NCI-H345 treated with DMSO at 0.1 percent for 48 hours (cell line): Measurements from ENCODE around the gene CYB561A3.

Source experiments
- DNase-seq: peaks from one replicate; lab custom pipeline; 2025; ENCODE audit not compliant: unreplicated experiment; lab: John Stamatoyannopoulos, UW

CYB561A3 gene

DNA sequence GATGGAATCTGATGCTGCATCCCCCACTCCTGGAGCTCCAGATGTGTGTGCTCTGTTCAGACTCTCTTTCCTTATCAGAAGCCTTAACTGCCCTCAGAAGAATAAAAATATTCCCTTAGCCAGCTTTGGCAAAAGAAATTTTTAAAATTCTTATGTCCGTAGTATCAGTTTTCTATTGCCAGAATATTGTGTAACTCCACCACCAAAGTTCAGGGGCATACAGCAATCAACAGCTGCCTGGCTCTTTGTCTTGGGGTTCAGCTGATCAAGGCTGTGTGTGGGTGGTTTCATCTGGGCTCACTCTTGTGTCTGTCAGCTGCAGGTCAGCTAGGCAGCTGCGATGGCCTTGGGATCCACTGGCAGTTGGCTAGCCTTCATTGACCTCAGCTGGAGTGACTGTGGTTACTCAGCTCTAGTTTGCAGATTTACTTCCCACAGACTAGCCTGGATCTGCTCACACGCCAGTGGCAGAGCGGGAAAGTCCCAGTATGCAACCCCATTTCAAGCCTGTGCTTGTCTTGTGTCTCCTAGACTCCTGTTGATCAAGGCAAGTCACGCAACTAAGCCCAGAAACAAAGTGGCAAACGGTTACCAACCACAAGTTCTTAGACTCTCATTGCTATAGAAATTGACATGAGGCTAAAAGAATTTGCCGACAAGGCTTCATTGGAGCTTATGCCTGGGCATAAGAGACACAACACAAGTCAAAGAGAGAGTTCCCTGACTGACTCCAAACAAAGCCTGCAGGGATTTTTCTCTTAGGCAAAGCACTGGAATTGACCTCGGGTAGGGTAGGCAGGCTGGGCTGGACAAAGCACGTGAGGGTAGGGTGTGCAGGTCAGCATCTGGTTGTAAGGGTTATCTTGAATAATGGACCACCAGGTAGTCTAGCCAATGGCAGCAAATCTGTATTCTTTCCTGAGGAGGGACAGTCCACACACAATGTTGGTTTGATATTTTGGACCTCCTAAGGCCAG lies 8.0 kb upstream of the CYB561A3 start:
- DNase-seq: no peak

DNA sequence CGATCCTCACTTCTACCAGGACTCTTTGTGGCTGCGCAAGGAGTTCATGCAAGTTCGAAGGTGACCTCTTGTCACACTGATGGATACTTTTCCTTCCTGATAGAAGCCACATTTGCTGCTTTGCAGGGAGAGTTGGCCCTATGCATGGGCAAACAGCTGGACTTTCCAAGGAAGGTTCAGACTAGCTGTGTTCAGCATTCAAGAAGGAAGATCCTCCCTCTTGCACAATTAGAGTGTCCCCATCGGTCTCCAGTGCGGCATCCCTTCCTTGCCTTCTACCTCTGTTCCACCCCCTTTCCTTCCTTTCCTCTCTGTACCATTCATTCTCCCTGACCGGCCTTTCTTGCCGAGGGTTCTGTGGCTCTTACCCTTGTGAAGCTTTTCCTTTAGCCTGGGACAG lies 7.0 kb upstream of the CYB561A3 start:
- DNase-seq: no peak

DNA sequence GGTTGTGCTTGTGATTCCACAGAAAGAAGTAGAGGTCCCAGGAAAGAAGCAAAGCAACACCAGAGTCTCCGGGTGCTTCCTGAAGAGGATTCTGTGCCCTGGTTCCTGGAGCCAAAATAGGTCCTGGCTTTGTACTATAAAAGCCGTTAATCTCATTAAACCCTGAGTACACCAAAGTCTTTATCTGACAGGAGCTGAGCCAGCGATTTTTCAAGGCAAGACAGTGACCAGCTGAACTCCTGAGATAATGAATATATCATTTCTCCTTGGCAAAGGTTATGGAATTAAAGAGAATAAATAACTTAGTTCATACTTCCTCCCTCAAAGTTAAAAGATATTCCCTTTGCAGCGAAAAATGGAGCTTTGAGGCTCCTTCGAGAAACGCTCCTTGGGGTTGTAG lies 5.7 kb upstream of the CYB561A3 start:
- DNase-seq: no peak

DNA sequence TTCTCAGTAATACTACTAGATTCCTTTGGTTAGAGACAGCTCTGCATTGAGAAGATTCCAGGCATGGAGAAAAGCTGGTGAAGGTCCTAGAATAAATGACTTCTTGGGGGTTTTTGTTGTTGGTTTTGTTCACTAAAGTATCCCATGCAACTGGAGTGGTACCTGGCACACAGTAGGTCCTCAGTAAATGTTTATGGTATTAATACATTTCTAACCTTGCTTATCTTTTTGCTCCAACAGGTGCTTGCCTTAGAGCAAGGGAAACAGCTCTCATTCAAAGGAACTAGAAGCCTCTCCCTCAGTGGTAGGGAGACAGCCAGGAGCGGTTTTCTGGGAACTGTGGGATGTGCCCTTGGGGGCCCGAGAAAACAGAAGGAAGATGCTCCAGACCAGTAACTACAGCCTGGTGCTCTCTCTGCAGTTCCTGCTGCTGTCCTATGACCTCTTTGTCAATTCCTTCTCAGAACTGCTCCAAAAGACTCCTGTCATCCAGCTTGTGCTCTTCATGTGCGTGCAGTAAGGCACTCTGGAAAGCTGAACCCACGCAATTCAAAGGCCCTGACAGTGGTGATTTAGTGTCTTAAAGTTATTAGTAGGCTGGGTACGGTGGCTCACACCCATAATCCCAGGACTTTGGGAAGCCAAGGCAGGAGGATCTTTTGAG lies 2.5 kb upstream of the CYB561A3 start:
- no peak for DNase-seq

DNA sequence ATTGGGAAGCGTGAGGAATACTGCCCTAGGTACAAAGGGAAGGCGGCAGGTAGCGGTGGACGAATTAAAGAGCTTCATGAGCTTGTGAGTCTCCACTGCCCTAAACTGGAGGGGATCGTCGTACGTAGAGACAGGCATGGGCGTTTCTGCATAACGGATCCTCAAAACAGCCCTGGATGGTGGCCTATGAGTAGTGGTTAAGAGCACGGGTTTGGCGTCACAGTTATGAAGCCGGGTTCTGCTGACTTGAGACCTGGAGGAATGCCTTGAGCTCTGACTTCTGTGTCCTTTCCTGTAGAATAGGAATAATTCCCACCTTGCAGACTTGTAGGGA lies 827 bp upstream of the CYB561A3 start:
- no peak for DNase-seq

DNA sequence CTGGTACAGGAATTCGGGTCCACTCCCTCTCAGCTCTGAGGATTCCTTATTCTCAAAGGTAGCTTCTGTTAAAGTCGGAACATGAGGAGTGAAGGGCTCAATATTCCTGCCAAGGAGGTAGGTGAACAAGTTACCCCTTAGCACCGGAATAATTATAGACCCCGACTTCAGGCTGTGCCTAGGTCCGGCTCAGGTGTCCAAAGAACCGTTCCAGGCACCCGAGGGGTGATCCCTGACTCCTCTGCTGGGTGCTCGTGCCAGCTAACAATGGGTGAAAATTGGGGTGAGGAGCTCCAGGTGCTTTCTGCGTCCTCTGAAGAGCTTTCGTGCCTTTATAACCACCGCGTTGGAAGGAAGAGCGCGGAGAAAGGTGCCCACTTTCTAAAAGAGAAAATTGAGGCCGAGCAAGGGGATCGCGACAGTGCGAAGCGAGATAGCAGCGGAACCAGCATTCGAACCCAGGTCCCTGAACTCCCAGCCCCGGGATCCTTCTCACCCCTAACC lies 393 bp downstream of the CYB561A3 start:
- no peak for DNase-seq

DNA sequence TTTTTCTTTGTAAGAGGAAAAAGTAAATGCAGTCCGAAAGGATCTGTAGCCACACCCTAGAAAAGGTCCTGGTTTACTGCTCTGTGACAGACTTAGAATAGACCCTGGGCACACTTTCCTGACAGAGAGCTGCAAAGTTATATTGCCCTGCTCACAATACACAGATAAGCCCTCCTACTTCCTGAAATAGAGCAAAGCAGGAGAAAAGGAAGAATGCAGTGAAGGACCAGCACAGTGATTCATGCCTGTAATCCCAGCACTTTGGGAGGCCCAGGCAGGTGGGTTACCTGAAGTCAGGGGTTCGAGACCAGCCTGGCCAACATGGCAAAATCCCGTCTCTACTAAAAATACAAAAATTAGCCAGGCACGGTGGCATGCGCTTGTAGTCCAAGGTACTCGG lies 2.2 kb downstream of the CYB561A3 start:
- DNase-seq: no peak

DNA sequence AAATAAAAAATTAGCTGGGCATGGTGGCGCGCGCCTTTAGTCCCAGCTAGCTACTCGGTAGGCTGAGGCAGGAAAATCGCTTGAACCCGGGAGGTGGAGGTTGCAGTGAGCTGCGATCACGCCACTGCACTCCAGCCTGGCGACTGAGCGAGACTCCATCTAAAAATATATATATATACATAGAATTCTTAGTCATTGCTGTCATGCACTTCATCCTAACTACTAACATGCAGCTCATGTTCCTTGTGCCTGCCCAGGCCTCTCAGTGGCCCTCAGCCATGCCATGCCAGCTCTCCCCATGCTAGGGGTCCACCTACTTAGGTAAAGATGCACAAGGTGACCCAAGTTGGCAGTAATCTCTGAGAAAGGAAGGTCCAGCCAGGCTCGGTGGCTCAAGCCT lies 3.1 kb downstream of the CYB561A3 start:
- no peak for DNase-seq

DNA sequence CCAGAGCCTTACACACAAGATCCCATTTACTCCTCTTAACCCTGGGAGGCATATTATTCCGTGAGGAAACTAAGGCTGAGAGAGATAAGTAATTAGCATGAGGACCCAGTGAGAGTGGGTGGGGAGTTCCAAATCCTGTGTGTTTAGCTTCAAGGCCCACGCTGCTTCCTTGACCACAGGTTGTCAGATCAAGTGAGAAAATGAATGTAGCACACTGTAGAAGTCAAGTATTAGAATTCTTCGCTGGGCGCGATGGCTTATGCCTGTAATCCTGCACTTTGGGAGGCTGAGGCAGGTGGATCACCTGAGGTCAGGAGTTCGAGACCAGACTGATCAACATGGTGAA lies 3.8 kb downstream of the CYB561A3 start:
- no peak for DNase-seq

DNA sequence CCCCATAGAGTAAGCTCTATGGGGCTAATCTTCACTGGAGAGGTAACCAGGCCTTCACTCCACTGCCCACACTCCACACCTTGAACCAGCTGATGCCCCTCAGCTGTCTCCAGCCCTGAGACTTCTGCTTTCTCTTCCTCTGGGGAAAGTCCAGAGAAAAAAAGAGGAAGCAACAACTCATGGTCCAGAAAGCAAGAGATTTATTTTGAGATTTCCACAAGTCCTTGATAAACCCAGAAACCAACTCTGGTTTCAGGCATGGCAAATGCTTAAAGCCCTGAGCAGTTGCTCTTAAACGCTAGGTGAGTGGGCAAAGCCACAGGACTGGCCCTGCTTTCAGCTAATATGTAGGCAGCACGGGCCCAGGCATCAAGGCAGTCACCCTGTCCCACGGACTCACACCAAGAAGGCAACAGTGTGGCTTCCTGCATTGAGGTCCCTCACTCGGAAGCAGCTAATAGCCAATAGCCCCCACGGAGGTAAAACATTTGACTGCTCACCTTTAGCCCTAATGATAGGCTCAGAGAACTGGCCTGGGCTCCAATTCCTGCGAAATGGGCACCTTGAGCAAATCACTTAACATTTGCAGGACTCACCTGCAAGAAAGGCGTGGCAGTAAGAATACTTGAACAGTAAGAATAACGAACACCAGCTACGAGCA lies 4.3 kb downstream of the CYB561A3 start:
- no peak for DNase-seq

DNA sequence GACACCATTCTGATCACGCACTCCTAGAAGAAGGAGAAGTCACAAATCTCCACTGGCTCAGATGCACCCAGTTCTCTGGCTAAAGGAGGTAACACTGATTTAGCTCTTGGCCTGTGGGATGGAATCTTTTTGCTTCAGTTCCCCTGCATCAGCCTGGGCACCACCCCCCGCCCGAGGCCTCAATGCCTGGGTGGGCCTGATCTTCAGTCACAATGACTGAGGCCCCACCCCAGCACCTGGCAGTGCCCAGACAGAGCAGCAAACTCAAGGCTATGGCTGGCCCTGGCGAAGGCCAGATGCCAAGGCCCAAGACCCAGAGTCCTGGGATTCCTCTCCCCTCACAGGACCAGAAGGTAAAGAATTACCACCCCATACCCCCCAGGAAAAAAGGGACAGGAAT lies 5.0 kb downstream of the CYB561A3 start:
- no peak for DNase-seq

DNA sequence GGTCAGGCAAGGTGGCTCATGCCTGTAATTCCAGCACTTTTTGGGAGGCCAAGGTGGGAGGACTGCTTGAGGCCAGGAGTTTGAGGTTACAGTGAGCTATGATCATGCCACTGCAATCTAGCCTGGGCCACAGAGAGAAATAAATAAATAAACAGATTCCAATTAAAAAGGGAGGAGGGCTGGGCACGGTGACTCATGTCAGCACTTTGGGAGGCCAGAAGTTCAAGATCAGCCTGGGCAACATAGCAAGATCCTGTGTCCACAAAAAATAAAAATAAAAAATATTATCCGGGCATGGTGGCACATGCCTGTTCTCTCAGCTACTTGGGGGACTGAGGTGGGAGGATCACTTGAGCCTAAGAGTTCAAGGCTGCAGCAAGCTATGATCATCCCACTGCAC lies 7.5 kb downstream of the CYB561A3 start:
- no peak for DNase-seq

DNA sequence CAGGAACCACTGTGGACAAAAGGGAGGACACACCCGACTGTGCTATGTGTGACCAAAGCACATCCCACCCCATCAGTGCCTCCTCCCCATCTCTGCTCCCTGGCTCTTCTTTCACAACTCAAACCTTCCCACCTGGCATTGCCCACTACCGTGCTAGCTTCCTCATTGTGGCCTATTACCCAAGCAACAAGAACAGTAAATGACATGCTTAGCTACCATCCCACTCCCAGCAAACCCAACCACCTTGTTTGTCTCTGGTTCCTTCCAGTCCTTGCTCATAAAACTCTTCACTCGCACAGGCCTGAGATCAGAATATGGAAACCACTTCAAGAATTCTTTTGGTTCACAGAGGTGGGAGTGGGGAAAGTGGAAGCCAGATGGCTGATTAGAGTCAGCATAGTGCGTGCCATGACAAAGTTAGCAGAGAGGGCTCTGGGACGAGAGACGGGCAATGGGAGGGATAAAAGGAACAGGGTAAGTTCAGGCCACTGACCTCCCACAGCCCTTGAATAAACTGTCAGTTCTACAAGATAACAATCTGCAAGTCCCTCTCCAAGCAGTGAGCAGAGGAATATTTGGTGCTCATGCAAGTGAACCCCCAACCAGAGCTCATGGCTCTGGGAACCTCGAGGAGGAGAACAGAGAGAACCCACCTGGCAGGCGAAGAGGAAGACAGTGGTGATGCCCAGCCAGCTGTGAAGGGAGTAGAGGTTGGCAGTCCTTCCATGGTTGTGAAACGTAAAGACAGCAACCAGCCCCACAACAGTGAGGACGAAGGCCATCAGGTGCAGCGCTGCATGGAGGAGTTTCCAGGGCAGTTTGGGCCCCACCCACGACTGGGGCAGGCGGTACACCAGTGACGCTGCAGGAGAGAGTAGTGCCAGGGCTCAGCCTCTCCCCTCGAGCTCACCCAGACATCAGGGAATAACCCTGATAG lies 8.3 kb downstream of the CYB561A3 start:
- no peak for DNase-seq

DNA sequence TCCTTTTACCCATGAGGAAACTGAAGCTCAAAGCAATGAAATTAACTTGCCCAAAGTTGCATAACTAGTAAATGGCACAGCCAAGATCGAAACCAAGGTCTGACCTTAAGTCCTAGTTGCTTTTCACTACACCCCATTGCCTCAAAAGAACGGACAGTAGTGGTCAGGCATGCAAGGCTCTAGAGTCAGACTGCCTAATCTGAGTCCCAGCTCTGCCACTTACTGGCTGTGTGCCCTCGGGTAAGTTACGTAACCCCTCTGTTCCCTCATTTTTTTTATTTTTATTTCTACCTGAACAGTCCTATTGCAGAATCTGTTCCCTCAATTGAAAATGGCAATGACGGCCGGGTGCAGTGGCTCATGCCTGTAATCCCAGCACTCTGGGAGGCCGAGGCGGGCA lies 9.6 kb downstream of the CYB561A3 start:
- DNase-seq: no peak

DNA sequence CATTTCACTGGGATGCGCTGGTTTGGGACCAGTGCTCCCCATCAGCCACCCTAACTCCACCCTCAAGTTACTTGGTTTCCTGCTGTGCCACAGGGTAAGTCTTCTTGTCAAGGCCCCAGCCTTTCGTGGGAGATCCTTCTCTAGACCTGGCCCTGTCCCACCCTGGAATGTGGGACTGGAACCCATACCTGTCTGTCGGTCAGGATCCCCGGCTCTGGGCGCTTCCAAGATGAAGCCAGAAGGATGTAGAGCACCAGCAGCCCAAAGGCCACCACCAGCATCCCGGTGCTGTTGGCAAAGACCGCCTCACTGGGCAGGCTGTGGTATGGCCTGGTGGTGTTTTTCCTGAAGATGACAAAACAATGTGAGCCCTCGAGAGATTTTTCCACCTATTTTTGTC lies 10.9 kb downstream of the CYB561A3 start:
- no peak for DNase-seq

DNA sequence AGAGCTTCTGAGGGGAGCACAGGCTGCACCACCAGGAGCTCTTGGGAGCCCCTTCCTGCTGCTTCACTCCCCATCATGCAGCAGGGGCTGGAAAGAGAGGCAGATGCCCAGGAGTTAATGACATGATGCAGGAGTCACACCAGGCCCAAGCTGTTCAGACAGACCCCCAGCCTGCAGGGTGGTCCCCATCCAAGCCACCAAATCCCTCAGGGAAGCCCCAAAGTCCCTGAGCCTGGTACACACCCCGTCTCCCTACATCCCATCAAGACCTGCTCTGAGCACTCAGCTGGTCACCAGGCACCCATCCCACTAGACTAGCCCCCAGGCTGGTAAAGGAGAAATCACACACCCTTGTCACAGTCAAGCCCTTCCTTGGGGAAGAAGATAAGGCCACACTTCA lies 11.3 kb downstream of the CYB561A3 start:
- DNase-seq: no peak

DNA sequence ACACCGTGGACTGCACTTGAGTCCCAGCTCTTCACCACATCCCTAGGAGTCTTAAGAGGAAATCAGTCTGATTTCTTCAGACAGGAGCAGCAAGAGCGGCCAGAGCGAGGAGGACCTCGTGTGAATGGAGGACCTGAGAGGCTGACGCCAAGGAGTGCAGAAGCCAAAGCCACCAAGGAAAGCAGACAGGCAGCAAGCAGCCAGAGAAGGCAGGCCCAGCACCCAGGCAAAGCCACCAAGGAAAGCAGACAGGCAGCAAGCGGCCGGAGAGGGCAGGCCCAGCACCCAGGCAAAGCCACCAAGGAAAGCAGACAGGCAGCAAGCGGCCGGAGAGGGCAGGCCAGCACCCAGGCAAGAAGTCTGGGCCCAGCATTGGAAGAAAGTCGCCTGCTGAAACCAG lies 11.8 kb downstream of the CYB561A3 start:
- DNase-seq: no peak

DNA sequence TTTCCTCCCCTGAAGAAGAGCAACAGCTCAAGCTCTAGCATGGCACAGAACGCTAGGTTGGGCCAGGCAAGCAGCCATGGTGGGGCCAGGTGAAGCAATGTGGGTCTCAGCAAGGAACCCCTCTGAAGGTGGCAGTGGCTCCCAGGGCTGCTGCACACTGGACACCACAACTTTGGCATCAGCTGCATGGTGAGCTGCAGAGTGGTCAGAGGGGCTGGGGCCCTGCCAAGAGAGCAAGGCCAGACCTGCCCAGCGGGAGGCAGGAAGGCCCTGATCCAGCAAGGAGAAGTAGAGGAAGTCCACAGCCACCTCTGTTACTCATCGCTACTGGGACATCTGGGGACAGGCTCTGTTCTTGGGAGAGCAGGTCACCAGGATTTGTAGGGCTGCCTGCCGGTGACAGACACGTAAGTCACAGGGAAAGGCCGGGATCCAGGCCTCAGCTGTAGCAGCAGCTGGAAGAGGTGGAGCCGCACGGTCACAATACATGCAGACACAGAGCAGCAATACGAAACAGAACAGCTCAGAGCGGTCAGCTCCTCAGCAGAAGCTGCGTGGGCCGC lies 12.4 kb downstream of the CYB561A3 start:
- no peak for DNase-seq

DNA sequence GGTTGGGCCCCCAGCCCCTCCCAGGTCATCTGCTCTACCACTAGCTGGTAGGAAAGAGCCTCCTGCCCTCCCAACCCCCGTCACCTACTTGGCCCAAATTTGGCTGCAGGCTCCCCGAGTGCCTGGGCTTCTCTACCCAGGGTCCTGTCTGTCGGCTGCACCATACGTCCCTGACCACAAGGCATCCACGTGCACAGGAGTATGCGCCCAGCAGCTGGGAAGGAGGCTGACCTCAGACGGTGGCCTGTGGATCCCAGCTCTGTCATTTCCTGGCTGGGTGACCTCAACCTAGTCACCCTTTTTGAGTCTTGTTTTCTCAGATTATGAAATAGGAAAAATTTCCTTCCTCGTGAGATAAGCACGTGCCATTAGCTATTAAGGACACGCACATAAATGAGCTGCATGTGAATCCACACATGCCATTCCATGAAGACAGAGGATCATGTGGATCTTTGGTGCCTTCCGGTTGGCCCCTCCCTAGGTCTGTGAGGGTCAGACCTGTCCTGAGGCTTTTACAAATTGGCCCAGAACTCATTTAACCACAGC lies 13.7 kb downstream of the CYB561A3 start:
- no peak for DNase-seq
